GM18870 (cell line): Measurements from ENCODE around the gene TNIP1.

Source experiments
- ATAC-seq: cut with Tn5 transposase; IDR thresholded peaks from one replicate; pipeline ENCODE4 v1.9.1; 2021; ENCODE audit warnings: moderate library complexity; ENCODE audit not compliant: unreplicated experiment

The TNIP1 gene

DNA sequence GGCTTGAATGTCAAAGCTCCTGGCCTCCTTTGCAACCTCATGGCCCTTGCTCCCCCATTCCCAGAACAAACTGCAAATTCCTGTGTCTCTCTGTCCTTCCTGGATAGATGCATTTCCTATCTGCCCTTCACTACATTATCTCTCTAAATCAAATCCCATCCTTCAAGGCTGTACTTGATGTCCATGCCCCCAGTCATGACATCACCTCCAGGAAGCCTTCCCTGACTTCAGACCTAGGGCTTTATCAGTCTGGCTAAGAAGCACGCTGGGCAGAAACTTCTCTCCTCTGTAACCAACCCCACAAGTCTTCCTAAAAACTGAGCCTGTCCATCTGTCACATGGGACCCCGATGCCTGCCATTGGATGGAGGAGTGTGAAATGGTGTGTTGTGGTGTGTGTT lies 25.7 kb upstream of the TNIP1 start:
- ATAC-seq, result no peak

DNA sequence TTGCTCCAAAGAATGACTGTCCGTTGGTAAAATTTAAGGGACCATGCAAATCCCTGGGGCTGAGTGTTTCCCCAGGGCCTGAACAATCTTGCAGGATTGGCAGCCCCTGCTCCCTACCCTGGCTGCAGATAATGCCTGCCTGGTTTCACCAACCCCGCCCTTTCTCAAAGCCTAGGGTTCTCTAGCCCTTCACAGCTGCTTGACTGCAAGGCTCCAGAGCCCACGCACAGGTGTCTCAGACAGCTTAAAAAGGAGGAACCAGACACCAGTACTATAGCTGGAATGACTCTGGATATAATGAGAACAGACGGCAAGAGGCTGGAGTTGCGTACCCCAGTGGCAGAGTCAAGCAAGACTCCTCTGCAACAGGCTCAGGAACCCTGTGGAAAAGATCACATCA lies 25.2 kb upstream of the TNIP1 start:
- ATAC-seq, result no peak

DNA sequence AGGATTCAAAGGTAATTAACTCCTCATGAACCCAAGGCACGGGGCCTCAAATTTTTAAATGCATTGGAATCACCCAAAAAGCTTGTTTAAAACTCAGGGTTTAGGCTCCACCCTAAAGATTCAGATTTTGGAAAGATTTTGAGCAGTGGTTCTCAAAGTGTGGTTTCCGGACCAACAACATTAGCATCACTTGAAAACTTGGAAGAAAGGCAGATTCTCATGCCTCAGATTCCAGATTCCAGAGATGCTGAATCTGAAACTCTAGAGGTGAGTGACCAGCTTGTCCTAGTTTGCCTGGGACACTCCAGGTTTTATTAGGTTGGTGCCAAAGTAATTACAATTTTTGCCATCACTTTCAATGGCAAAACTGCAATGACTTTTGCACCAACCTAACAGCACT lies 24.7 kb upstream of the TNIP1 start:
- no peak for ATAC-seq

DNA sequence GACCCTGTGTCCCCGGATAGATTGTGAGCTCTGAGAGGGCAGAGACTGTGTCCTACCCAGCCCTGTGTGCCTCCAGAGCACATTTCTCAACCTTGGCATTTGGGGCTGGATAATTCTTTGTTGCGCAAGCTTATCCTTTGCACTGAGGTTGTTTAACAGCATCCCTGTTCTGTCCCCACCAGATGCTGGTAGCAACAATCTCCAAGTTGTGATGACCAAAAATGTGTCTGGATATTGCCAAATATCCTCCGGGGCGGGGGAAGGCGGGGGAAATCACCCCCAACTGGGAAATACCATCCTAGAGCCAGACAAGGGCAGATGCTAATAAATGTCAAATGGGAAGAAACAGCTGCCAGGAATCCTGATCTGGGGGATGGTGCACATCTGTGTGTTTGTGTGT lies 24.0 kb upstream of the TNIP1 start:
- ATAC-seq, result no peak

DNA sequence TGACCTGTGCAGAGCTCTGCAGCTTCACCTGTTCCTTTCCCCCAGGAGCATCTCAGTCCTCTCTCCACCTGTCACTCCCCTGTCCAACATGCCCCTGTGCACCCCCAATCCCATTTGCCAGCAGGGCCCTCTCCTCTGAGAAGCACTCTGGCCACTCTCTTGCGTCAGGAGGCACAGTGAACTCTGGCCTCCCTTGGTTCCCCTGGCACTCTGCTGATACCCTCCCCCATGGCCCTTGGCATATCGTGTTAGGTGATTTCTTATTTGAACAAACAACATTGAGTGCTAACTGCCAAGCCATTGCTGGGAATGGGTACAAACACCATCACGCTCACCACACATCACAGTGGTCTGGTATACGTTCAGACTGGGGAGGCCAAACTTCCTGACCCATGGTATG lies 20.9 kb upstream of the TNIP1 start:
- ATAC-seq, result no peak

DNA sequence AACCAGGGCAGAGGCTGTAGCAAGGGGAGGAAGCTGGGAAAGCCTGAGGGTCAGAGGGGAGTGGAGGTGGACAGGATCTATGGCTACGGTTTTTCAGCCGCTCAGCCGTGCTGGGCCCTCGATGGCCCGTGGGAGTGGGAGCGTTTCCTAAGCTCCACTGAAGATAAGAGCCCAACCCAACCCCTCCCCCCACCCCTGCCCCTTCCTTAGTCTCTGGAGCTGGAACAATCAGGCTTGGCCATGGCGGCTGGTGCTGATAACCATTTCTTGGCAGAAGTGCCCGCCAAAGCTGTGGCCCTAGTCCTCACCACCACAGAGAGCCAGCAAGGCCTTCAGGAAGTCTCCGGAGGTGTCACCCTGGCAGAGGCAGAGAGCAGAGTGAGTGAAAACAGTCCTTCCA lies 20.3 kb upstream of the TNIP1 start:
- ATAC-seq, result no peak

DNA sequence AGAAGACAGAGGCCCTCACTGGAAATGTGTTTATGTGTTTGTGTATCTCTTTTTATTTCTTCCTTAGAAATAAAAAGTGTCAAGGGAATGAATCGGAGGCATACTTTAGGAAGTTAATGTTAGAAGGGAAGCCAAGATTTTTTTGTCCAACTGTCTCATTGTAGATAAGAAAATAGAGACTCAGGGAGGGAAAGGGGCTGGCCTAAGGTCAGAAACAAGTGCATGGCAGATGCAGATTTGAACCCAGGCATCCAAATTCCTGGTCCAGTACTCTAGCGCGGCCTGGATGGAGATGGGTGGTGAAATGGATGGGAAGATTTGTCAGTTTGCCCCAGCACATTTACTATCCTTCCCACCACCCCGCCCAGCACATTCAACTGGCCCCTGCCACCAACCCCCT lies 19.8 kb upstream of the TNIP1 start:
- no peak for ATAC-seq

DNA sequence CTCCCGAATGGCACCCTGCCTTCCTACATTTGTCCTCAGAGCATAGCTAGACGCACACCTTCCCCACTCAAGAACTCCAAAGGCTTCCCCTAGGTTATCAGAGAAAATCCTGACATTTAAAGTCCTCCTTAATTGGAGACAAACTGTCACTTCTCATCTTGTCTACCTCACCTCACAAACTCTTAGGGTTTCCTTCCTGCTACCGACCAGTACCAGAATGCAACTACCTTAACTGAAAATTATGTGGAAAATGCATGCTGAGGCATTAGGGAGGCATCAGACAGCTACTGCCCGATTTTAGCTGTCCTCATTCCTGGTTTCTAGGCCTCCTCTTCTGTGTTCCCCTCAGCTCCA lies 17.9 kb upstream of the TNIP1 start:
- ATAC-seq, result no peak

DNA sequence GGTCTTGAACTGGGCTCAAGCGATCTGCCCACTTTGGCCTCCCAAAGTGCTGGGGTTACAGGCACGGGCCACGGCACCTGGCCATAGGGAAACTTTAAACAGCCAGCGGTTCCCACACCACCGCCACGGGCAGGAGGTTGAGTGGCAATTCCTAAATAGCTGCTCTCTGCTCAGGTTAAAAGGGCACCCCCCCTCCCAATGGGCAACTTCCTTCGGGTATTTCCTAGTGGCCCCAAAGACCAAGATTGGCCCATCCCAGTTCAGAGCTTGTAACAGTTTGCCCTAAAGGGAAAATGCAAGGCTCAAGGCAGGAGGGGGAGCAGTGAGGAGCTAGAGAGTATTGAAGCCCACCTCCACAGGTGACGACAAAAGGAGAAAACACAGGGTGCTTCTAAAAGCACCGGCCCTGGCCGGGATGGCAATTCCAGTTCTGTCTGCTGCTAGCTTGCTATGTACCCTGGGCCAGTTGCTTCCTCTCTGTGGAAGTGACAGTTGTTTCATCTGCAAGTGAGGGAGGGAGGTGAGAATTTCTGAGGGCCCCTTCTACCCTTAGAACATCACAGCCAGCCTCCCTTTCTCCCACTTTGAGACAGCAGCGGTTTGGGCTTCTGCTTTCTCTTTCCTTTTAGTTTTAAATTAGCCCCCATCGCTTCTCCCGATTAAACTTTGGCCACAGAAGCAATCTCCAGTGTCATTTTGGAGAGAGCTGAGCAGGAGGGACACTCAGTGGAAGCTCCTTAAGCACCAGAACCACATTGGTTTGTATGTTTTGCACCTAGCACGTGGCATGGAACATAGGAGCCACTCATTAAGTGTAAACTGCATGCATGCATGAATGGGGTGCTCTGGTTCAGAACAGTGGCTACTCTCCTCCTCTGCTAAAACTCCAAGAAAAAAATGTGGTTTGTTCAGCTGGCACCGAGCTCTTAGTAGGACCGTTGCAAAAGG lies 17.3 kb upstream of the TNIP1 start:
- ATAC-seq, result peak; percentile 41

DNA sequence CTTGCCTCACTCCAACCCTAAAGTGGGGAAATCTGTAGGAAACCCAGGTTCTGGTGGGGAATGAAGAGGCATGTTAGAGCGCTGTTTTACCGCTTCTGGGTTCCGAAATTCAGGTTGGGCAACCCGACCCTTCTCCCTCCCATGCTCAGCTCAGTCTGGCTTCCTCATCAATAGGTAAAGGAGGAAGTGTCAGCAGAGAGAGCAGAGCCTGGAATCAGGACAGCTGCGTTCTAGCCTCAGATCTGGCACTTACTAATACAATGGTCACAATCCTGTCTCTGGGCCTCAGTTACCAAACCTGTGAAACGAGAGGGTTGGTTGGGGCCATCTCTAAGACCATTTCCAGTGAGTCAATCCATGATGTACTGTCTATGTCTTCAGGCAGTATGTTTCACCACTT lies 16.2 kb upstream of the TNIP1 start:
- no peak for ATAC-seq

DNA sequence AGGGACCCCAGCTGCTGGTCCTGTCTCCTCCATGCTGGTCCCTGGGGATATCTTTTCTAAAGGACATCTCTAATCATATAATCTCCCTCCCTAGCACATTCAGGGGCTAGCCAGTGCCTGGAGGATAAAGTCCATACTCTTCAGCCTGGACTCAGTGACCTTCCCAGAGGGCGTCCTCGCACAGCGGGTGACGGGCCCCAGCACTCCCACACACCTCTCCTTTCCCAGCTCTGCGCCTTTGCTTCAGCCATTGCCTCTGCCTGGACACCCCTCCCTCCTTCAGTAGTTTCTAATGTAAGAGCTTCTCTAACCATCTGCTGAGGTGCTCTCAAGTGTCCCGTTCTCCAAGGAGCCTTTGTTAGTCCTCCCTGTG lies 15.2 kb upstream of the TNIP1 start:
- ATAC-seq, result no peak

DNA sequence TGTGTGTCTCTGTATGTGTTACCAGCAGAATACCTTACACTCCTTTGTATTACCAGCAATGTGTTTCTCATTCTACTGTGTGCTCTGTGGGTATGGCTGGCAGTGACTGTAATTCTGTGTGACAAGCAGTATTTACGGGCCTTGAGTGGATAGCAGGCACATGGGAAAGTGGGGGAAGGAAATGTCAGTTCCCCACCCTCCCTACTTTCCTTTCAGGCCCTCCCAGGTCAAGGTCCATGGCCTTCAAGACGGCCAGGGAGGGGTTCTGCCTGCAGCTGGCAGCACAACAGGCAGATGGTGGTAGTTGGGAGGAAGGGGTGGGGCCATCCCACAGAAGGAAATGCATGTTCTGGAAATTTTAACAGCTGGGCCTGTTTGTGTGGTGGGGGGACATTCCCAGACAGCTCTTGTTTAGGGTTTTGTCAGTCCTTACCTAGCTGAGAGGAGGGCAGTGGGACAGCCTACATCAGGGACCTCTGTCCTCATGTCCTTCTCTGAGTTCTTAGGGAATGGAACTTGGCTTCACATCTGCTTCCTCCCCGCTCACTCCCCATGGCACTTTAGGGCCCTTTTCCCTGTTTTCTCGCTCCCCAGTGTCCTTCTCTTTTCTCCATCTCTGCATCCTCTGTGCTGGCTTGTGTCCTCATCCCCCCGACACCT lies 14.6 kb upstream of the TNIP1 start:
- ATAC-seq, result no peak

DNA sequence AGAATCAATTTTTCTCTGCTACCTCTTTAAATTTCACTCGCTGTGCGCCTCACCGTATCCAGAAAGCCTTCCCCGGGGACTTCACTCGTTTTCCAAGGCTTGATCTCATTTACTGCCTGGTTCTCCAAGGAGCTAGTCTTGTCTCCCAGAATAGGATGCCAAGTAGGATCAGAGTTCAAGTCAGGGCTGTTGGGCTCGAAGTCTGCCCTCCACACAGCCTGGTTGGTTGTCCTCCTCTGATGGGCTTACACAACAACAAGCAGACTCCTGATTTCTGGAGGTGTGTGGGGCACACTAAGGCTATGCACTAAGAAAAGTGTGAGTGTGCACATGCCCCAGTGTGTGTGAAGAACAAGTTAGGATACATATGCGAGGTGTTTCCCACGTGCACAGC lies 14.0 kb upstream of the TNIP1 start:
- no peak for ATAC-seq

DNA sequence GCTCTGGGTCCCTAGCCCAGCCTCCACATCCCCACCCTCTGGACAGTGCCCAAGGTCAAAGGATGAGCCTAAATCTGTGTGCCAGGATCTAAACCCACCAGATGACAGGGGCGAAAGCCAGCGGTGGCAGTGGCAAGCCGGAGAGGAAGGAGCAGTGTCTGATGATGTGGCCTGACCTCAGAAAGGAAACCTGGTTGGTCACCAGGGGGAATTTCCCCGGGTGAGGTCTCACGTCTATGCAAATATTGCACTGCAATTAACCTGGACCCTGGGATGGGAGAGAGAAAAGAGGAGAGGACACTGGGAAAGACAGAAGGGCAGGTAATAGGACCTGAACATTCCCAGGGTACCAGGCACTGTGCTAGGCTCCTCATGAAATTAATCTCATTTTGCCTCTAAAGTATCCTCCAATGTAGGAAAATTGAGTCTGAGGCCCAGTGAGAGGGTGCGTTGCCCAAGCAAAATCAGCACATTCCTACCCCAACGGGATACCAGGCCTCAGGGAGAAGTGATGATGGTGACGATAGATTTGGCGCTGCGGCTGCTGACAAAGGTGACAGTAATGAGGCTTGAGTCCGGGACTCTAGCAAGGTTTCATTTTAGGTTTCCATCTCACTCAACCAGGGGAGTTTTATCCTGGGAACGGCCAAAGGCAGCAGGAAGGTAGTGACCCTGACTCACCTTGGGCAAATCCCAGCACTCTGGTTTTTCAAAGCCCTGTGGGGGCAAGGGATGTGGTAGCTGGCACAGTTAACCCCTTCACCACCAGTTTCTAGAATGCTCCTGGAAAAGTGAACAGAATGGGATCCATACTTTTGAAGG lies 13.4 kb upstream of the TNIP1 start:
- peak; percentile 69 for ATAC-seq

DNA sequence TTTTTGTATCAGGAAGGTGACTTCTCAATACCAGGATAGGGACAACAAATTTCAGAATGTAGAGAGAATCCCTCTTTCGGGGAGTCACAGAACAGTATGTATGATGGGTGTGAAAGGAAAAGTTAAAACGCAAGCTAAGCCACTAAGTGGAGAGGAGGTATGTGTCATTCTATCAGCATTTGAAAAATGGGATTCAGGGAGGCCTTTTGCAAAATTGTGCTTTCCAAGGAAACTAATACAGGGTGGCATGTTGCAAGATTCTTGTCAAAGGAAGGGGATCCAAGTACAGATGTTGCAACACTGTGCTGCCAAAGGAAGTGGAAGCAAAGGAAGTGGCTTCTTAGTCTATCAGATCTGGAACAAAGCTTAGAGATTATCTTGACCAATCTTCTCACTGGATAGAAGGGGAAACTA lies 12.6 kb upstream of the TNIP1 start:
- peak; percentile 8 for ATAC-seq

DNA sequence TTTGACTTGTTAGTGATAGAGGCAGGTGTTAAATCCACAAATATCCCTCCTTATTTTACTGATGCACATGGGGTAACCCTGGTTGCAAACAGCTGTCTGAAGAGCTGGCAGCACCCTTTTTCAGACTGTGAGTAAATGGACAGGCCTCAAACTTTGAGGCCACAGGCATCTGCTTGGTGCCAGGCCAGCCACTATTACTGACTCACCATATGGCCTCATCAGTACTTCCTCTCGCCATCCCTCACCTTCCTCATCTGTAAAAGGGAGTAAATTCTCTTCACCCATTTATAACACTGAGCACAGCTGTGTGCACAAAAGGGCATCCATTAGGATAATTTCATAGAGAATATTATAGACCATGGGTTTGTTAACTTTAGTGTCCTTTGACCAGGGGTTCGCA lies 11.9 kb upstream of the TNIP1 start:
- ATAC-seq, result no peak

DNA sequence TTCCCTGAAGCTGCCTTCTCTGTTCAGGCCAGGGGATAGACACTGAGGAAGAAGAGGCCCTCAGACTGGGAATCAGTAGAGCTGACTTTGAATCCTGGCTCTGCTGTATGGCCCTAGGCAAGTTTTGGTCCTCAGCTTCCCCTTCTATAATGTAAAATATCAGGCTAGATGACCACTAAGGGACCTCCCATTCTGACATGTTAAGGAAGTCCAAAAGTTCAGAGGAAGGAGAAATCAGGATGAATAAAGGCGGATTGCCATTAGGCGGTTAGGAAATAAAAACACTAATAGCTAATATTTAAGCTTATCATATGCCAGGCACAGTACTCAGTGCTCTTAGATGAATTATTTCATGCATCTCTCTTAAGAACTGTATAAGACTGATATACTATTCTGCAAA lies 8.9 kb upstream of the TNIP1 start:
- no peak for ATAC-seq

DNA sequence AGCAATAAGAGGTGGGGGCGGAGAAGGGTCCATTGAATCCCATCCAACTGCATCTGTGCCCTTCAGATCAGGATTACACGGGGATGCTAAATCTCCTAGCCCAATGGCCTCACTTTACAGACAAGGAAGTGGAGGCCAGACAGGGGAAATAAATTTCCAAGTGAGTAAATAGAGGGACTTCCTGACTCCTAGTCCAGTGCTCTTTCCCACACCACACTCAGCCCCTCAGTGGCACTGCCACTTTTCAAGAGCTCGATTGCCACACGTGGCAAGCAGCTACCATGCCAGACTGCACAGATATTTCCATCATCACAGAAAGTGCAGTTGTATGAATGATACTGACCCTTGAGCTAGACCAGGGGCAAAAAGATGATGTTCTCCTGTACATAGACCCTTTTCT lies 8.2 kb upstream of the TNIP1 start:
- ATAC-seq, result no peak

DNA sequence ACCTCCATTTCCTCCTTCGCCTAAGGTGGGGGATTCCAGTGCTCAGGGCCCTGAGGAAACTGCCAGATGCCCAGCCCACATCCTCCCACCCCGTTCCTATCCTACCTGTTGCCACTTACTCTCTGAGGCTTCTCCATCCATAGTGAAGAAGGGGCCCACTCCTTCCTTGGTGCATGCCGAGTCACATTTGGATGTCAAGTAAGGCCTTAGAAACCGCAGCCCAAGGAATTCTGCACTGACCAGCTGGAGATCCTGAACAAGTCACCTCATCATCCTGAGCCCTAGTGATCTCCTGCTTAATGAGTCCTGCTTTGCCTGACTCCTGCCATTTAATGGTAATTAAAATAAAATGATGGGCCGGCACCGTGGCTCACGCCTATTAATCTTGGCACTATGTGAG lies 6.7 kb upstream of the TNIP1 start:
- ATAC-seq, result no peak

DNA sequence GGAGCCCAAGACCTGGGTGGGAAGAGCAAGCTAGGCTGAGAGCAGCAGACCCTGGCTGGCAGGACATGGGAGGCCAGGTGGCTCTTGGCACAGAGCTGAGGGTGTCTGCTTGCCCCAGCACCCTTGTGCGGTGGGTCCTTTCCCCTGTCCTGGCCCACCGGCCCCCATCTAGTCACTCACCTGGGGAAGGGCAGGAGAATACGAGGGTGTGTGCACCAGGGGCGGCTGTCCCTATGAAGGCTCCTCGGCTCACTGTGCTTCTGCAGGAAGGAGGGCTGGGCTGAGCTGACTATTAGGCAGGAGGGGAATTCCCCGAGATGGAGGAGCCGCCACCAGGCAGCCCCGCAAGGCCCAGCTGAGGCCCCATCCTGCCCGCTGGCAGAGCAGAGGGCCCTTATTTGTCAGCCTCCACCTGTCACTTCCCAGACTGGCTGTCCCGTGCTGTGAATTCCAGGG lies 6.1 kb upstream of the TNIP1 start:
- ATAC-seq, result peak; percentile 58

DNA sequence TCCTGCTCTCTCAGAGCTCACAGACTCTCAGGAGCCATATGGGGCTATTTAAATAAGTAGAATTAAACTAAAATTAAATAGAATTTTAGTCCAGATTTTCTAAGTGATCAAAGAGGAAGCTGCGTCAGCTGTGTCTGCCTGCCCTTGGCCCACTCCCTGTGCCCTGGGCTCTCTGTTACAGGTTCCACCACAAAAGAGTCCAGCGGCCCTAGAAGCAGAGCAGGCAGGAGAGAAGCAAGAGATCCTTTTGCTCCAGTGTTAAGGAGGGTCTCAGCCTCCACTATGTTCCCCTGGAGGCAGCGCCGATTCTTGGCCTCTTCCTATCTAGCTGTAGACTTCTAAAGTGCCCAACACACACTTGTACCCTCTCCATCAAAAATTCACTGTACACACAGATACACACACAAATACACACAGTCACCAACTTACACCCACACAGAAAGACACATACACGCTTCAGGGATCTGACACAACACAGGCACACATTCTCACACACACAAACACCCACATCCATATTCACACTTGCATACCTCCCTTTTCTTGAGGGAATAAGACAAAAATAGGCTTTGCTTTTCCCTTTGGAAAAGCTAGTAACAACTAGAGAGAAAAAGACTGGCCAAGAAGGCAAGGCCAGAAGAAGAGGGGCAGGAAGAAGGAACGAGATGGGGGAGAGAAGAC lies 5.5 kb upstream of the TNIP1 start:
- ATAC-seq, result no peak
